Measurements from ENCODE around the gene TENT4A.

TENT4A gene

GRCh38 chr5:6674421-6674820 lies 38.8 kb upstream of the TENT4A start:
- Mint-ChIP-seq H3K4me1 (no peaks in the 10 kb centered on the region), H3K27me3 (ENCODE audit: low read depth) (no peaks in the 10 kb centered on the region), H3K4me3 (no peak overlapping the region), H3K9me3 (no peaks in the 10 kb centered on the region), H3K27ac (no peak overlapping the region), H3K36me3 (ENCODE audit: low read depth) (peaks cover 27% of the 10 kb centered on the region)
- TF ChIP-seq CTCF (IDR thresholded peaks at IDR 0.05; ENCODE audit: unreplicated experiment in 3 of 3) = no peak

- H3K4me1 Mint-ChIP-seq = no peaks in the 10 kb centered on the region
- peaks cover 27% of the 10 kb centered on the region for H3K36me3 Mint-ChIP-seq (ENCODE audit: low read depth)
- TF ChIP-seq CTCF (IDR thresholded peaks at IDR 0.05; ENCODE audit: unreplicated experiment in 3 of 3) = no peak
- no peaks in the 10 kb centered on the region for H3K9me3 Mint-ChIP-seq
- H3K4me3 Mint-ChIP-seq = no peak overlapping the region
- no peak overlapping the region for H3K27ac Mint-ChIP-seq
- no peaks in the 10 kb centered on the region for H3K27me3 Mint-ChIP-seq (ENCODE audit: low read depth)
Measured at GRCh38 chr5:6674886-6675285, 38.3 kb upstream of the TENT4A start.

GRCh38 chr5:6675784-6676491 lies 37.3 kb upstream of the TENT4A start:
- Mint-ChIP-seq H3K27ac (no peak overlapping the region), H3K27me3 (ENCODE audit: low read depth) (no peaks in the 10 kb centered on the region), H3K4me1 (no peaks in the 10 kb centered on the region), H3K4me3 (no peak overlapping the region), H3K9me3 (no peaks in the 10 kb centered on the region), H3K36me3 (ENCODE audit: low read depth) (peaks cover 18% of the 10 kb centered on the region)
- TF ChIP-seq CTCF (IDR thresholded peaks at IDR 0.05; ENCODE audit: unreplicated experiment in 3 of 3) = no peak

GRCh38 chr5:6676702-6677101 lies 36.5 kb upstream of the TENT4A start:
- Mint-ChIP-seq H3K27ac (no peak overlapping the region), H3K9me3 (no peaks in the 10 kb centered on the region), H3K4me3 (no peak overlapping the region), H3K36me3 (ENCODE audit: low read depth) (peaks cover 11% of the 10 kb centered on the region), H3K27me3 (ENCODE audit: low read depth) (no peaks in the 10 kb centered on the region), H3K4me1 (no peaks in the 10 kb centered on the region)
- TF ChIP-seq CTCF (IDR thresholded peaks at IDR 0.05; ENCODE audit: unreplicated experiment in 3 of 3) = no peak

GRCh38 chr5:6678385-6678784 lies 34.8 kb upstream of the TENT4A start:
- H3K36me3 Mint-ChIP-seq (ENCODE audit: low read depth) = peaks cover 4% of the 10 kb centered on the region
- no peak overlapping the region for H3K4me3 Mint-ChIP-seq
- H3K4me1 Mint-ChIP-seq = no peaks in the 10 kb centered on the region
- no peak overlapping the region for H3K27ac Mint-ChIP-seq
- no peak for TF ChIP-seq CTCF (IDR thresholded peaks at IDR 0.05; ENCODE audit: unreplicated experiment in 3 of 3)
- H3K27me3 Mint-ChIP-seq (ENCODE audit: low read depth) = no peaks in the 10 kb centered on the region
- H3K9me3 Mint-ChIP-seq = no peaks in the 10 kb centered on the region

GRCh38 chr5:6680922-6681321 lies 32.3 kb upstream of the TENT4A start:
- no peak for TF ChIP-seq CTCF (IDR thresholded peaks at IDR 0.05; ENCODE audit: unreplicated experiment in 3 of 3)
- Mint-ChIP-seq H3K9me3 (no peaks in the 10 kb centered on the region), H3K4me1 (no peaks in the 10 kb centered on the region), H3K27me3 (ENCODE audit: low read depth) (peaks cover 4% of the 10 kb centered on the region), H3K4me3 (no peak overlapping the region), H3K36me3 (ENCODE audit: low read depth) (no peaks in the 10 kb centered on the region), H3K27ac (no peak overlapping the region)
